HepG2 (cell line): ENCODE measurements around the gene ECT2. TPM values are rescaled to one million over a fixed set of nuclear protein-coding genes. Genes with fewer than 3 reads are reported as not detected.

ENCODE experiments used
- ATAC-seq: fragments of 200-7000 bp; cut with Tn5 transposase; 3 replicates; pipeline ENCODE4 v1.9.1; 2020; ENCODE audit warnings: mild to moderate bottlenecking, moderate library complexity
- BruUV-seq: library from RNA; stranded (reverse); fragments of 400-500 nt; replicated peaks from 2 replicates; lab custom pipeline; 2021; lab: Mats Ljungman, UMichigan
- CTCF ChIA-PET: fragments of 300-600 bp; formaldehyde crosslinking; extraction: SDS; loops from one replicate; lab custom pipeline; 2021; ENCODE audit warnings: low total read pairs, inconsistent platforms, low intra/inter-chr PET ratio; lab: Yijun Ruan, JAX
- POLR2A ChIA-PET: fragments of 350-600 bp; sonication (Branson Sonifier 250); formaldehyde crosslinking; loops from one replicate; lab custom pipeline; 2020; ENCODE audit warnings: antibody characterized with exemption, inconsistent platforms; lab: Yijun Ruan, JAX
- DNase-seq: peaks from one replicate; pipeline ENCODE4 v3.0.0-alpha.2; 2015; ENCODE audit warnings: low spot score
- FAIRE-seq: peaks from 3 replicates; lab custom pipeline; 2011; peaks lifted over from hg19 to GRCh38; lab: Jason Lieb, UNC
- H2AFZ ChIP-seq: one replicate; pipeline ENCODE4 v1.6.1; 2011; ENCODE audit warnings: low read length, inconsistent platforms
- H3K27ac ChIP-seq: fragments of 300-600 bp; 3 replicates; pipeline ENCODE4 v1.8.0; 2011; ENCODE audit warnings: mixed run types, mild to moderate bottlenecking, mixed read lengths, low read length, inconsistent platforms; ENCODE audit not compliant: insufficient read depth; ENCODE audit errors: extremely low read length
- H3K27me3 ChIP-seq, 2 experiments: fragments of 200-600 bp in 1 of 2; 2 replicates in 1 of 2; 3 replicates in 1 of 2; pipeline versions ENCODE4 v1.6.0 to v1.8.0; 2011; ENCODE audit warnings: low read length in 2 of 2, mild to moderate bottlenecking in 2 of 2, moderate library complexity in 2 of 2, inconsistent platforms in 1 of 2; ENCODE audit not compliant: insufficient read depth in 2 of 2, control insufficient read depth in 1 of 2
- H3K36me3 ChIP-seq, 2 experiments: fragments of 200-600 bp in 1 of 2; replicated peaks in 1 of 2; 2 replicates in 1 of 2; 3 replicates in 1 of 2; pipeline versions ENCODE4 v1.5.1 to v1.8.0; 2011; ENCODE audit warnings: low read length in 2 of 2, inconsistent platforms in 1 of 2; ENCODE audit not compliant: insufficient read depth in 2 of 2, control insufficient read depth in 1 of 2
- H3K4me1 ChIP-seq: 2 replicates; pipeline ENCODE4 v1.5.1; 2012; ENCODE audit warnings: low read length, inconsistent platforms; ENCODE audit not compliant: insufficient read depth
- H3K4me2 ChIP-seq: 2 replicates; pipeline ENCODE4 v1.6.0; 2011; ENCODE audit warnings: low read depth, low read length, inconsistent platforms
- H3K4me3 ChIP-seq, 3 experiments: fragments of 200-600 bp in 1 of 3; sonication (generic), shearing (Covaris generic) in 1 of 3; replicated peaks in 1 of 3; 2 replicates each; pipeline ENCODE4 v1.5.1; 2011 to 2016; ENCODE audit warnings: low read length in 3 of 3, inconsistent platforms in 2 of 3, low read depth in 2 of 3, mild to moderate bottlenecking in 2 of 3, control low read depth in 1 of 3, mixed read lengths in 1 of 3; ENCODE audit not compliant: insufficient read depth in 1 of 3
- H3K79me2 ChIP-seq: one replicate; pipeline ENCODE4 v1.6.1; 2011; ENCODE audit warnings: low read length, inconsistent platforms; ENCODE audit not compliant: insufficient read depth
- H3K9ac ChIP-seq: 2 replicates; pipeline ENCODE4 v1.6.0; 2011; ENCODE audit warnings: mild to moderate bottlenecking, low read depth, low read length, inconsistent platforms; ENCODE audit not compliant: insufficient read depth
- H3K9me3 ChIP-seq: 2 replicates; pipeline ENCODE4 v1.5.1; 2012; ENCODE audit warnings: mild to moderate bottlenecking, low read length
- H4K20me1 ChIP-seq: 2 replicates; pipeline ENCODE4 v1.6.0; 2011; ENCODE audit warnings: inconsistent platforms, mild to moderate bottlenecking, low read length, moderate library complexity; ENCODE audit not compliant: insufficient read depth
- ATF7 ChIP-seq, 2 experiments: fragments of 450-650 bp in 1 of 2; sonication (generic) in 1 of 2; formaldehyde crosslinking in 1 of 2; IDR thresholded peaks; 2 replicates each; pipeline versions ENCODE4 v1.4.0 to v1.6.1; 2016 to 2020; ENCODE audit warnings: antibody characterized with exemption in 1 of 2, mild to moderate bottlenecking in 1 of 2, missing genetic modification reagents in 1 of 2
- ATF7-NPFF ChIP-seq: sonication (generic); formaldehyde crosslinking; IDR thresholded peaks from 2 replicates; pipeline ENCODE4 v1.8.1; 2023; ENCODE audit warnings: mild to moderate bottlenecking, low read depth, missing genetic modification reagents, moderate library complexity
- BORCS8-MEF2B ChIP-seq: sonication (generic); formaldehyde crosslinking; IDR thresholded peaks from 2 replicates; pipeline ENCODE4 v1.8.0; 2022; ENCODE audit warnings: mild to moderate bottlenecking, missing genetic modification reagents
- CREB1 ChIP-seq, 2 experiments: fragments of 450-650 bp in 1 of 2; IDR thresholded peaks; 2 replicates each; pipeline ENCODE4 v1.6.1; 2016 to 2017; ENCODE audit warnings: control low read depth in 1 of 2, mild to moderate bottlenecking in 1 of 2, missing compliant biosample characterization in 1 of 2, missing genetic modification characterization in 1 of 2
- FOSL2 ChIP-seq: sonication (generic); formaldehyde crosslinking; IDR thresholded peaks from 2 replicates; pipeline ENCODE4 v1.4.0; 2020; ENCODE audit warnings: missing genetic modification reagents
- FOXK1 ChIP-seq: sonication (generic); formaldehyde crosslinking; IDR thresholded peaks from 2 replicates; pipeline ENCODE4 v1.4.0; 2020; ENCODE audit warnings: low read depth, missing genetic modification reagents, borderline replicate concordance
- IKZF5 ChIP-seq: IDR thresholded peaks from 2 replicates; pipeline ENCODE4 v1.6.1; 2018; ENCODE audit warnings: missing genetic modification reagents, mild to moderate bottlenecking, missing compliant biosample characterization
- IRF9 ChIP-seq: sonication (generic); formaldehyde crosslinking; IDR thresholded peaks from 2 replicates; pipeline ENCODE4 v1.8.0; 2022; ENCODE audit warnings: missing genetic modification reagents, mild to moderate bottlenecking, borderline replicate concordance
- SOX5 ChIP-seq: IDR thresholded peaks from 2 replicates; pipeline ENCODE4 v1.6.1; 2016; ENCODE audit warnings: borderline replicate concordance
- SP5 ChIP-seq: IDR thresholded peaks from 2 replicates; pipeline ENCODE4 v1.6.1; 2016; ENCODE audit warnings: low read depth, borderline replicate concordance
- THYN1 ChIP-seq: sonication (generic); formaldehyde crosslinking; IDR thresholded peaks from 2 replicates; pipeline ENCODE4 v1.8.1; 2023; ENCODE audit warnings: low read depth, mild to moderate bottlenecking, moderate library complexity, missing genetic modification reagents, borderline replicate concordance
- XRCC5 ChIP-seq: fragments of 200-400 bp; formaldehyde crosslinking; optimal IDR thresholded peaks from 2 replicates; pipeline ENCODE3; 2017; ENCODE audit warnings: mild to moderate bottlenecking, low read length
- ZBTB20 ChIP-seq: sonication (generic); formaldehyde crosslinking; IDR thresholded peaks from 2 replicates; pipeline ENCODE4 v1.8.1; 2023; ENCODE audit warnings: missing genetic modification reagents, low read depth, mild to moderate bottlenecking, borderline replicate concordance
- ZBTB8A ChIP-seq: sonication (generic); formaldehyde crosslinking; IDR thresholded peaks from 2 replicates; pipeline ENCODE4 v1.4.0; 2020; ENCODE audit warnings: mild to moderate bottlenecking, low read depth, missing genetic modification reagents, borderline replicate concordance
- WGBS: methylation state at CpG from one replicate; pipeline ENCODE4 v1.1.6; 2017; ENCODE audit warnings: low lambda C conversion rate; 5-methylcytosine and 5-hydroxymethylcytosine counted together
- in situ Hi-C: cut with HindIII; loops from 2 replicates; pipeline ENCODE4 v1.10.0; 2017; ENCODE audit warnings: low pct_unique_long_range_greater_than_20kb; ENCODE audit not compliant: extremely low pct_ligation_motif_present
- intact Hi-C: fragments of 100-400 bp; cut with micrococcal nuclease; formaldehyde crosslinking; loops from one replicate; pipeline ENCODE4 v1.10.0; 2022; ENCODE audit not compliant: unreplicated experiment
- polyA plus RNA-seq, 8 experiments: library from polyadenylated mRNA; depleted of rRNA in 3 of 8; stranded (reverse) in 7 of 8; unstranded in 1 of 8; fragments of >200 nt; fragmentation: Illumina TruSeq in 4 of 8; extraction: Trizol in 4 of 8; gene quantifications; 2 replicates each; pipeline versions ENCODE4 v1.2.1 to v1.2.3, GENCODE V29; 2011 to 2016; ENCODE audit warnings: low read depth in 4 of 8, missing spikeins in 1 of 8, mixed read lengths in 1 of 8; ENCODE audit not compliant: insufficient read depth in 1 of 8
- total RNA-seq, 5 experiments: library from RNA; depleted of rRNA; stranded (reverse); fragments of >200 nt; fragmentation: Illumina TruSeq; extraction: Trizol; gene quantifications; 2 replicates each; pipeline ENCODE4 v1.2.3, GENCODE V29; 2016; ENCODE audit warnings: low read depth in 1 of 5
- TF ChIP-seq, protein P1 (sequence below): sonication (generic); formaldehyde crosslinking; conservative IDR thresholded peaks from 2 replicates; pipeline ENCODE4 v1.8.0; 2022; ENCODE audit warnings: mild to moderate bottlenecking, moderate library complexity, missing genetic modification reagents

The ECT2 gene
- total and polyA plus RNA-seq, 2 of the 13 experiments (the other 11 are each of a cell fraction or from before 2014, with no cell fraction given) = 21.6 to 52.0 TPM

DNA sequence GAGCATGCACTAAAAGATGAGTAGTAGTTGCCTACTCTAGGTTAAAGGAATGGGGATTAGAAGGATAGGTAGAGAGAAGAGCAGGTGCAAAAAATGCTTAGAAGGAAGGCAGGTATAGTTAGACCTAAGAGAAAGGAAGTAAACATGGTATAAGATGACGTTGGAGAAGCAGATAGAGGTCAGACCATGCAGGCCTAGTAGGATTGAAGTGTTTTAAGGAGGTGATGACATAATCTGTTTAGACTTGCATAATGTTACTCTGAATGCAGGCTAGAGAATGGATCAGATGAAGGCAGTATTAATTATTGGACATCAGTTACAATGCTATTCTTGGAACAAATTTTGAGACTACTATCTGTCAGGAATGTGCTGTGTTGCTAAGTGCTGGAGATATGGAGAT lies 11.1 kb upstream of the ECT2 start:
- Histone ChIP-seq H3K27ac (no peak overlapping the region), H3K27me3 (peaks cover 0 to 10% of the 10 kb centered on the region in 2 experiments; a peak in 2 of 5 replicates), H3K4me3 (no peak overlapping the region), H3K9me3 (no peaks in the 10 kb centered on the region), H4K20me1 (no peaks in the 10 kb centered on the region), H3K79me2 (no peaks in the 10 kb centered on the region), H2AFZ (no peak overlapping the region), H3K4me1 (no peaks in the 10 kb centered on the region), H3K9ac (no peak overlapping the region), H3K4me2 (no peak overlapping the region), H3K36me3 (no peaks in the 10 kb centered on the region)
- POLR2A ChIA-PET = no interaction called here
- intact Hi-C loops (no loop called here), in situ Hi-C loops (no loop called here)
- DNase-seq (no peak), FAIRE-seq (no peak), ATAC-seq (no peak)
- CTCF ChIA-PET = no interaction called here
- BruUV-seq = no TSS peak
- TF ChIP-seq CREB1 (IDR thresholded peaks at IDR 0.05) (peak; percentile 27; the same call in 1 of the 2 replicates), CREB1 (CRISPR knock-in tag; IDR thresholded peaks at IDR 0.05) (no peak), ATF7 (IDR thresholded peaks at IDR 0.05) (peak; percentile 71), ATF7 (CRISPR knock-in tag; IDR thresholded peaks at IDR 0.05) (no peak), FOXK1 (CRISPR knock-in tag) (no peak), THYN1 (no peak)
- WGBS = 0% methylated on average over 1 of the region's 1 CpG

- ChIA-PET POLR2A (no interaction called here), CTCF (no interaction called here)
- Histone ChIP-seq H3K79me2 (peaks cover 4% of the 10 kb centered on the region), H3K9me3 (no peaks in the 10 kb centered on the region), H3K4me3 (no peak overlapping the region), H3K4me1 (peaks cover 39% of the 10 kb centered on the region), H3K4me2 (no peak overlapping the region), H3K36me3 (no peaks in the 10 kb centered on the region), H3K27me3 (peaks cover 0 to 10% of the 10 kb centered on the region in 2 experiments; a peak in 2 of 5 replicates), H2AFZ (no peak overlapping the region), H3K9ac (no peak overlapping the region), H4K20me1 (no peaks in the 10 kb centered on the region), H3K27ac (no peak overlapping the region)
- in situ Hi-C loops = no loop called here
- DNase-seq (no peak), FAIRE-seq (no peak), ATAC-seq (no peak)
- no TSS peak for BruUV-seq
- intact Hi-C loops = no loop called here
- WGBS = 5% methylated on average over 2 of the region's 2 CpGs
- TF ChIP-seq FOSL2 (no peak), IRF9 (CRISPR knock-in tag) (no peak), ZBTB8A (no peak), XRCC5 (no peak), ATF7-NPFF (CRISPR knock-in tag) (no peak), SOX5 (CRISPR knock-in tag) (no peak), BORCS8-MEF2B (no peak), ZBTB20 (CRISPR knock-in tag) (no peak), SP5 (CRISPR knock-in tag) (no peak), IKZF5 (CRISPR knock-in tag) (no peak)
- TF ChIP-seq, protein P1, sequence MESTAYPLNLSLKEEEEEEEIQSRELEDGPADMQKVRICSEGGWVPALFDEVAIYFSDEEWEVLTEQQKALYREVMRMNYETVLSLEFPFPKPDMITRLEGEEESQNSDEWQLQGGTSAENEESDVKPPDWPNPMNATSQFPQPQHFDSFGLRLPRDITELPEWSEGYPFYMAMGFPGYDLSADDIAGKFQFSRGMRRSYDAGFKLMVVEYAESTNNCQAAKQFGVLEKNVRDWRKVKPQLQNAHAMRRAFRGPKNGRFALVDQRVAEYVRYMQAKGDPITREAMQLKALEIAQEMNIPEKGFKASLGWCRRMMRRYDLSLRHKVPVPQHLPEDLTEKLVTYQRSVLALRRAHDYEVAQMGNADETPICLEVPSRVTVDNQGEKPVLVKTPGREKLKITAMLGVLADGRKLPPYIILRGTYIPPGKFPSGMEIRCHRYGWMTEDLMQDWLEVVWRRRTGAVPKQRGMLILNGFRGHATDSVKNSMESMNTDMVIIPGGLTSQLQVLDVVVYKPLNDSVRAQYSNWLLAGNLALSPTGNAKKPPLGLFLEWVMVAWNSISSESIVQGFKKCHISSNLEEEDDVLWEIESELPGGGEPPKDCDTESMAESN = no peak
These were observed 4.1 kb upstream of the ECT2 start for GRCh38 chr3:172746475-172746874.
